Measurements from ENCODE around the gene SPA17. TPM values are rescaled to one million over a fixed set of nuclear protein-coding genes. Genes with fewer than 3 reads are reported as not detected.

The SPA17 gene
- polyA plus RNA-seq, 3 donors = 0.75 to 6.7 (median 4.2) TPM

DNA sequence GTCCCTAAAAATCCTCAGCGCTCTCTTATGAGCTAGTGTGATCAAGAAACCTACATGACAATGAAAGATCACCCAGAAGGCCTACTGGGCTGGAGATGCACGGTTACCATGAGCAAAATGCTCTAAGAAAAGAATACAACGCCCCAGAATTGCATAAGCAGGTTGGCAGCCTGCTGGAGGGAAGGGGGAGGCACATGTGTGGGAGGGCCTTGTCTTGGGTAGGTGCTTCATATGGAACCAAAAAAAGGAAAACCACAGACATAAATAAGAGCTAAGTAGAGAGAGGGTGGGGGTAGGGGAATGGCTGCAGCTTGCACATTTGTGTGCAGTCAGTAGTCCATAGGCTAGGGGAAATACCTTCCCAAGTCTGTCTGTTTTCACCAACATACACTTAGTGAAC is 3.0 kb upstream of the SPA17 start:
- H3K36me3 ChIP-seq (replicated peaks in 1 of 2; ENCODE audit: control insufficient read depth in 1 of 2, insufficient read depth in 2 of 2, low read length in 2 of 2) = no peaks in the 10 kb centered on the region
- H3K4me3 ChIP-seq (replicated peaks in 1 of 3; ENCODE audit: low read depth in 2 of 3, low read length in 3 of 3) = no peak overlapping the region
- peak overlapping the region in 1 of 7 donors; percentile 43 for H3K27ac Mint-ChIP-seq
- peak in 1 of 3 donors; percentile 11 for DNase-seq
- intact Hi-C loops (cut with micrococcal nuclease) = loop anchor here in 1 of 2 donors (5.0 kb wide), 1 partner anchor 132 kb away; the partner anchor contains the start of gene MSANTD2
- no peak overlapping the region for H3K27ac ChIP-seq (ENCODE audit: low read depth in 1 of 2, low read length in 2 of 2)
- H3K4me1 Mint-ChIP-seq = peaks cover 27% of the 10 kb centered on the region
- peaks cover 0 to 2% (median 0%) of the 10 kb centered on the region in 7 donors for H3K9me3 Mint-ChIP-seq
- H3K9ac ChIP-seq (ENCODE audit: insufficient read depth, low read length, poor library complexity, severe bottlenecking) = no peak overlapping the region
- no peaks in the 10 kb centered on the region for H3K36me3 Mint-ChIP-seq
- TF ChIP-seq, protein P1, sequence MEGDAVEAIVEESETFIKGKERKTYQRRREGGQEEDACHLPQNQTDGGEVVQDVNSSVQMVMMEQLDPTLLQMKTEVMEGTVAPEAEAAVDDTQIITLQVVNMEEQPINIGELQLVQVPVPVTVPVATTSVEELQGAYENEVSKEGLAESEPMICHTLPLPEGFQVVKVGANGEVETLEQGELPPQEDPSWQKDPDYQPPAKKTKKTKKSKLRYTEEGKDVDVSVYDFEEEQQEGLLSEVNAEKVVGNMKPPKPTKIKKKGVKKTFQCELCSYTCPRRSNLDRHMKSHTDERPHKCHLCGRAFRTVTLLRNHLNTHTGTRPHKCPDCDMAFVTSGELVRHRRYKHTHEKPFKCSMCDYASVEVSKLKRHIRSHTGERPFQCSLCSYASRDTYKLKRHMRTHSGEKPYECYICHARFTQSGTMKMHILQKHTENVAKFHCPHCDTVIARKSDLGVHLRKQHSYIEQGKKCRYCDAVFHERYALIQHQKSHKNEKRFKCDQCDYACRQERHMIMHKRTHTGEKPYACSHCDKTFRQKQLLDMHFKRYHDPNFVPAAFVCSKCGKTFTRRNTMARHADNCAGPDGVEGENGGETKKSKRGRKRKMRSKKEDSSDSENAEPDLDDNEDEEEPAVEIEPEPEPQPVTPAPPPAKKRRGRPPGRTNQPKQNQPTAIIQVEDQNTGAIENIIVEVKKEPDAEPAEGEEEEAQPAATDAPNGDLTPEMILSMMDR (IDR thresholded peaks at IDR 0.05) = no peak
- H2AFZ ChIP-seq (ENCODE audit: insufficient read depth, low read depth, low read length, poor library complexity, severe bottlenecking) = no peak overlapping the region
- no peaks in the 10 kb centered on the region for H3K27me3 Mint-ChIP-seq (ENCODE audit: low read depth in 3 of 3)
- no peaks in the 10 kb centered on the region for H3K79me2 ChIP-seq (ENCODE audit: insufficient read depth, low read length)
- no peak overlapping the region for H3K4me2 ChIP-seq (replicated peaks; ENCODE audit: extremely low read depth, low read length, poor library complexity, severe bottlenecking)
- WGBS (ENCODE audit: insufficient coverage) = 0% methylated on average over 2 of the region's 3 CpGs
- H3K4me3 Mint-ChIP-seq = no peak overlapping the region
- H3K4me1 ChIP-seq (ENCODE audit: control insufficient read depth in 1 of 2, insufficient read depth in 2 of 2, low read length in 2 of 2) = peaks cover 25 to 26% of the 10 kb centered on the region in 2 donors
- no peaks in the 10 kb centered on the region for H3K27me3 ChIP-seq (ENCODE audit: control insufficient read depth in 2 of 2, insufficient read depth in 2 of 2, low read length in 2 of 2)
- H3K9me3 ChIP-seq (replicated peaks in 1 of 2; ENCODE audit: control insufficient read depth in 1 of 2, insufficient read depth in 1 of 2, low read length in 2 of 2) = no peaks in the 10 kb centered on the region
- no peaks in the 10 kb centered on the region for H4K20me1 ChIP-seq (ENCODE audit: insufficient read depth, low read length)

DNA sequence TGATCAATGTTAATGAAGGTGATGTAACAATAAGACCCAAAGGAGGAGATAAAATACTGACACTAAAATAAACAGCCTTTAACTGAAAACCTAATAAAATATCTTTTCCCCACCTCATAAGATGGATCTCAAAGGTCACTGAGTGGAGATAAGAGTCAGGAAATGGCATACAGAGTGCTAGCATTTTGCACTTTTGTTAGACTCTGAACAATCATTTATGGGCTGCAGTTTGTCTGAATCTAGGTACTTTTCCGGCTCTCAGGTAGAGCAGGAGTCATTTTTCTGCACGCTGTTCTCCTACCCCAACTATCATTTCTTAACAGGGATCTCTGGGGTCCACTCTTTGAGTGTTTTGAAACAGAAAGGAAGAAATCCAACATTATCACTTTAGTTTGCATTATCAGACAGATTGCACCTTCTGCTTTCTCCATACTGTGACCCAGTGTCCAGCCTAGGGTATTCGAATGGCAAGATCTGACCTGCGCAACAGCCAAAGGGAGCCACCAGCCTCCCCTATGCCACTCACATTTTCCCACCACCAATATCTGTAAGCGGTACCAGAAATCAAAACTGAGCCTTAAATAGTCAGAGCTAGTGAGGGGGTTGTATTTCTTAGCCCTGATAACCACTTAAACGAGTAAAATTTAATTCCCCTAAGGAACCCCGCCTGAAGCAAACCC is 1.0 kb upstream of the SPA17 start:
- H3K9me3 Mint-ChIP-seq = peaks cover 0 to 2% (median 0%) of the 10 kb centered on the region in 7 donors
- intact Hi-C loops (cut with micrococcal nuclease) = loop anchor here in 1 of 2 donors (5.0 kb wide), 1 partner anchor 130 kb away; the partner anchor contains the start of gene MSANTD2
- H3K9ac ChIP-seq (ENCODE audit: insufficient read depth, low read length, poor library complexity, severe bottlenecking) = no peak overlapping the region
- TF ChIP-seq, protein P1 (IDR thresholded peaks at IDR 0.05) = no peak
- H3K4me1 ChIP-seq (ENCODE audit: control insufficient read depth in 1 of 2, insufficient read depth in 2 of 2, low read length in 2 of 2) = peaks cover 35% of the 10 kb centered on the region in 2 donors
- peaks cover 38% of the 10 kb centered on the region for H3K4me1 Mint-ChIP-seq
- H3K4me3 Mint-ChIP-seq = peak overlapping the region; percentile 88 to 93
- H3K36me3 ChIP-seq (replicated peaks in 1 of 2; ENCODE audit: control insufficient read depth in 1 of 2, insufficient read depth in 2 of 2, low read length in 2 of 2) = no peaks in the 10 kb centered on the region
- peak overlapping the region in 2 of 3 experiments; percentile 73 to 91 for H3K4me3 ChIP-seq (replicated peaks in 1 of 3; ENCODE audit: low read depth in 2 of 3, low read length in 3 of 3)
- H3K9me3 ChIP-seq (replicated peaks in 1 of 2; ENCODE audit: control insufficient read depth in 1 of 2, insufficient read depth in 1 of 2, low read length in 2 of 2) = no peaks in the 10 kb centered on the region
- peak overlapping the region; percentile 99 for H2AFZ ChIP-seq (ENCODE audit: insufficient read depth, low read depth, low read length, poor library complexity, severe bottlenecking)
- H3K36me3 Mint-ChIP-seq = no peaks in the 10 kb centered on the region
- no peaks in the 10 kb centered on the region for H3K79me2 ChIP-seq (ENCODE audit: insufficient read depth, low read length)
- no peaks in the 10 kb centered on the region for H4K20me1 ChIP-seq (ENCODE audit: insufficient read depth, low read length)
- peak overlapping the region in 1 of 2 donors; percentile 84 for H3K27ac ChIP-seq (ENCODE audit: low read depth in 1 of 2, low read length in 2 of 2)
- H3K27me3 Mint-ChIP-seq (ENCODE audit: low read depth in 3 of 3) = no peaks in the 10 kb centered on the region
- WGBS (ENCODE audit: insufficient coverage) = no CpG with 5 or more reads among the region's 7 CpGs
- DNase-seq = no peak
- H3K4me2 ChIP-seq (replicated peaks; ENCODE audit: extremely low read depth, low read length, poor library complexity, severe bottlenecking) = peak overlapping the region; percentile 96
- no peaks in the 10 kb centered on the region for H3K27me3 ChIP-seq (ENCODE audit: control insufficient read depth in 2 of 2, insufficient read depth in 2 of 2, low read length in 2 of 2)
- peak overlapping the region in 5 of 7 donors; percentile 56 to 76 (median 63) for H3K27ac Mint-ChIP-seq

Data from CD14-positive monocyte (primary cell).